Skeletal muscle satellite cell (primary cell): ENCODE data around the gene RAPGEF5.

Source experiments
- H3K27me3 ChIP-seq: 2 replicates; pipeline ENCODE4 v1.7.0; 2013; ENCODE audit warnings: low read length; ENCODE audit not compliant: control insufficient read depth, insufficient read depth
- H3K36me3 ChIP-seq: 2 replicates; pipeline ENCODE4 v1.7.0; 2013; ENCODE audit warnings: mild to moderate bottlenecking, control low read depth, low read length; ENCODE audit not compliant: insufficient read depth
- H3K4me1 ChIP-seq: 2 replicates; pipeline ENCODE4 v1.7.0; 2013; ENCODE audit warnings: low read length; ENCODE audit not compliant: control insufficient read depth, insufficient read depth
- H3K4me2 ChIP-seq: 2 replicates; pipeline ENCODE4 v1.7.0; 2013; ENCODE audit warnings: mild to moderate bottlenecking, low read length
- H3K4me3 ChIP-seq: 2 replicates; pipeline ENCODE4 v1.7.0; 2013; ENCODE audit warnings: low read length
- H3K9ac ChIP-seq: 2 replicates; pipeline ENCODE4 v1.7.0; 2013; ENCODE audit warnings: mild to moderate bottlenecking, low read depth, low read length, moderate library complexity
- H3K9me3 ChIP-seq: replicated peaks from 2 replicates; pipeline ENCODE4 v1.7.0; 2013; ENCODE audit warnings: mild to moderate bottlenecking, control low read depth, low read length

Gene RAPGEF5

DNA sequence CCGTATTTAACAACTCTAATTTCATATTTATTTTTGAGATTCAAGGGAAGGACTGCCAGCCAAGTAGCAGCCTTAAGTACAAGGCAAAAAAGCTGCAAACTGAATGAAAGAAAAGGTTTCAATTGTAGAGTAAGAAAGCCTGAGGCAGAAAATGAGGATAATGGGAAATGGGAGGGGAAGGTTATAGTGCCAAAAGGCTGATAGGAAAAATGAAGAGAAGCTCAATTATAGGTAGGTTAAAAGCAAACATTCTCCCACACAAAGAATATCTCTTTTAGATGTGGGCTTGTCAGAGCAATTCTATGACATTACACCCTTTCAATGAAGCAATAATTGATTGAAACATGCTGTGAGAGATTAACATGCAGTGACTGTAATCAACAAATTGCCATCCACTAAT lies 175.3 kb downstream of the RAPGEF5 start:
- no peaks in the 10 kb centered on the region for H3K4me1 ChIP-seq
- H3K27me3 ChIP-seq = no peaks in the 10 kb centered on the region
- H3K36me3 ChIP-seq = no peaks in the 10 kb centered on the region
- H3K4me3 ChIP-seq = no peak overlapping the region
- no peak overlapping the region for H3K9ac ChIP-seq
- no peaks in the 10 kb centered on the region for H3K9me3 ChIP-seq
- no peak overlapping the region for H3K4me2 ChIP-seq

DNA sequence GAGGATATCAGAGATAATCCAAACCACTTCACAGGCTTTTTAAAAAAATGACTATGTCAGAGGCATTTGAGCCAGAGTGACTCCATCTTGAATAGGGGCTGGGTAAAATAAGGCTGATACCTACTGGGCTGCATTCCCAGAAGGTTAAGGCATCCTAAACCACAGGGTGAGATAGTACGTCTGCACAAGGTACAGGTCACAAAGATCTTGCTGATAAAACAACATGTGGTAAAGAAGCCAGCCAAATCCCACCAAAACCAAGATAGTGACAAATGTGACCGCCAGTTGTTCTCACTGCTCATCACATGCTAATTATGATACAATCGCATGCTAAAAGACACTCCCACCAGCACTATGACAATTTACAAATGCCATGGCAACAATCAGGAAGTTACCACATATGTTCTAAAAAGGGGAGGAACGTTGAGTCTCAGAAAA lies 177.5 kb downstream of the RAPGEF5 start:
- Histone ChIP-seq H3K9me3 (no peaks in the 10 kb centered on the region), H3K4me2 (no peak overlapping the region), H3K4me3 (no peak overlapping the region), H3K4me1 (no peaks in the 10 kb centered on the region), H3K36me3 (no peaks in the 10 kb centered on the region), H3K27me3 (no peaks in the 10 kb centered on the region), H3K9ac (no peak overlapping the region)

DNA sequence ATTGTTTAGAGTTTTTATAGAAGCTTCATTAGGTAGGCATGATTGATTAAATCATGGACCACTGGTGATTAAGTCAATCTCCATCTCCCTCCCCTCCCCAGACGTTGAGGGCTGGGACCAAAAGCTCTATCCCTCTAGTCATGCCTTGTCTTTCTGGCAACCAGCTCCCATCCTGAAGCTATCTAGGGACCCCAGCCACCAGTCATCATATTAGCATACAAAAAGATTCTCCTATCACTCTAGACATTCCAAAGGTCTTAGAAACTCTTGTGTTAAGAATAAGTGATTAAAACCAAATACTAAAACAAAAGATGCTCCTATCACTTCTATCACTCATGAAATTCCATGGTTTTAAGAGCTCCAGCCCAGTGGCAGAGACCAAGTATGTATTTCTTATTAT lies 178.2 kb downstream of the RAPGEF5 start:
- no peaks in the 10 kb centered on the region for H3K9me3 ChIP-seq
- no peaks in the 10 kb centered on the region for H3K36me3 ChIP-seq
- H3K4me1 ChIP-seq = no peaks in the 10 kb centered on the region
- no peaks in the 10 kb centered on the region for H3K27me3 ChIP-seq
- no peak overlapping the region for H3K4me2 ChIP-seq
- no peak overlapping the region for H3K4me3 ChIP-seq
- no peak overlapping the region for H3K9ac ChIP-seq

DNA sequence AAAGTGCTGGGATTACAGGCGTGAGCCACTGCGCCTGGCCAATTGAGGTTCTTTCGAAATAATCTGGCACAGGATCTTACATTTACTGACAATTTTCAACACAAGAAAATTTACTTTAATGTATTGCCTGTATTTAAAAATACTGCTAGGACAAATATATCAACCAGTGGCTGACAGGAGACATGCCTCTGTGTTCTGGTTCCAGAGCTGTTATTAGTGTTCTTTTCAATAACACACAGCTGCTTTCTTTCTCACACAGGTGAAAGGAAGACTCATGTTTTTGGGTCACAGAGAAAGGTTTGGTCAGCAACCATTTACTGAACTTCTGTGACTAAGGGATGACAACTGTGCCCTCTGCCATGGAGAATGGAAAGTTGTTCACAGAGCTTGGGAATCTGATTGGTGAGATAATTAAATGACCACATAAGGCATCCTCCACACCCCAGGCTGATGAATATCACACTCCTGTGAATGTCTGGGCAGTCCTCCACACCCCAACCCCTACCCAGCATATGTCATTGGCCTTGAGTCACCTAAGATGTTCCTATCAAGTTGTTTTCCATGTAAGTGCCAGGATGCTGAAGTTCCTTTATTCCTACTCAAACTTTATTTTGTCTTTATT lies 180.1 kb downstream of the RAPGEF5 start:
- Histone ChIP-seq H3K4me3 (no peak overlapping the region), H3K4me1 (no peaks in the 10 kb centered on the region), H3K9ac (no peak overlapping the region), H3K27me3 (no peaks in the 10 kb centered on the region), H3K9me3 (no peaks in the 10 kb centered on the region), H3K4me2 (no peak overlapping the region), H3K36me3 (no peaks in the 10 kb centered on the region)

DNA sequence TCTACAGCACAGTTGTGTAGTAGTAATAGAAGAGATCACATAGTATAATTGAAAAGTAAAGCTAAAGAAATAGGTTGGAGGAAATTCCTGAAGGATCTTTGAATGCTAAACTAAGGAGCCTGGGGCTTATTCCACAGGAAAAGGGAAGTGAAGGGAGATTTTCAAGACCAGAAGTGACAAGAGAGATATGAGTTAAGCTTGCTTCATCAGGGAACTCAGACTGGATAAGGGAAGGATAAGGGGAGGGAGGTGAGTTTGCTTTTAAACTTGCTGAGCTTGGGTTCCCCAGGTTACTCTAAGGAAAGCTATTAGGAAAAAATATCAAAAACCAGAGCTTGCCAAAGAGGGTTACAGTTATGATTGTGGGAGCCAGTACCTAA lies 182.4 kb downstream of the RAPGEF5 start:
- Histone ChIP-seq H3K36me3 (no peaks in the 10 kb centered on the region), H3K4me3 (no peak overlapping the region), H3K27me3 (no peaks in the 10 kb centered on the region), H3K9ac (no peak overlapping the region), H3K4me2 (no peak overlapping the region), H3K4me1 (no peaks in the 10 kb centered on the region), H3K9me3 (no peaks in the 10 kb centered on the region)

DNA sequence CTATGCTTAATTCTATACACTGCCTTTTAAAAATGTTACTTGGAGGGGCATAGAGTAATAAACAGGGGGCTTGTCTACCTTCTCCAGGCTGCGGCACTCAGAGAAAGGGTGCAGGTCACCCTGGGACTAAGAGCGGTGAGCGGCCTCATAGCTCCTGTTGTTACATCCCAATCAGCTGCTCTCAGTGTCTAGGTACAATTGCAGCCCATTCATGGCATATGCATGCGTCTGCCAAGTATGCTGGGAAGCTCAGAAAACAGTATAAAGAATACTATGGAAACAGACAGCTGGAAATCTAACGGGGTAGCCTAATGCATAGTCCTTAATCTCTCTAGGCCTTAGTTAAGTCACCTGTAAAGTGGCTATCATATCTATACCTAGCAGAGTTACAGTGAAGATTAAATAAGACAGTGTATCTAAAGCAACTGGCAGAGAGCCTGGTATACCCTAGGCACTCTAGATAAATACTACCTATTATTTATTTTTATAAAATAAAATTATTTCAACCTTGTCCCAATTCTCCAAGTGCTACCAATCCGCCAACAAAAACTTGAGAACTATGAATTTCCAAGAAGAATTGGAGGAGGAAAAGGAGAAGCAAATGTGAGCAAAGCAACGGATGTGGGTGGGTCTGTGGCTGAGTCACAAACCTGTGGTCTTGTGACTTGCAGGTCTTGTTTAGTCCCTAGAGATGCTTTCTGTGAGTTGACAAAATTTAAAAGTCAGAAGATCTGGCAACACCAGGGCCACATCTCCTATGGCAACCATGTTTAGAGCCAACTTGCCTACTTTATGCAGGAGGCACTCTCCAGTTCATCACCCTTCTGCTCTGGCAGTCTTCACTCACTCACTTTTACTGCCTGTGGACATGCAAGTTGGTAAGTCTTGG lies 183.0 kb downstream of the RAPGEF5 start:
- Histone ChIP-seq H3K9ac (no peak overlapping the region), H3K36me3 (no peaks in the 10 kb centered on the region), H3K4me3 (no peak overlapping the region), H3K9me3 (no peaks in the 10 kb centered on the region), H3K4me1 (no peaks in the 10 kb centered on the region), H3K27me3 (no peaks in the 10 kb centered on the region), H3K4me2 (no peak overlapping the region)

DNA sequence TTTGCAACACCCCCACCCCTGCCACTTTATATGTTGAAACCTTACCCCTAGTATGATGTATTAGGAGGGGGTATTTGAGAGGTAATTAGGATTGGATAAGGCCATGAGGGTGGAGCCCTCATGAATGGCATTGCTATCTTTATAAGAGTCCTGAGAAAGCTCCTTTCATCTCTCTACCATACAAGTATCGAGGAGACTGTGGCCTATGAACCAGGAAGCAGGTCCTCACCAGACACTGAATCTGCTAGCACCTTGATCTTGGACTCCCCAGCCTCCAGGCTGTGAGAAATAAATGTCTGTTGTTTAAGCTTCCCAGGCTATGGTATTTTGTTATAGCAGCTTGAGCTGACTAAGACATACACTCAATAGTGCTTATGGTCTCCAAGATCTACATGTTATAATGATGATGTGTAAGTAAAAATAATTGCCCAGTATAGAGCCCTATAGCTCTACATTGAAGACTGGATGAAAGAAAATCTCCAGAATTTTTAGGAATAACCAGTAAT lies 188.8 kb downstream of the RAPGEF5 start:
- no peaks in the 10 kb centered on the region for H3K36me3 ChIP-seq
- no peak overlapping the region for H3K4me3 ChIP-seq
- no peak overlapping the region for H3K9ac ChIP-seq
- no peaks in the 10 kb centered on the region for H3K4me1 ChIP-seq
- H3K9me3 ChIP-seq = no peaks in the 10 kb centered on the region
- H3K27me3 ChIP-seq = no peaks in the 10 kb centered on the region
- no peak overlapping the region for H3K4me2 ChIP-seq

DNA sequence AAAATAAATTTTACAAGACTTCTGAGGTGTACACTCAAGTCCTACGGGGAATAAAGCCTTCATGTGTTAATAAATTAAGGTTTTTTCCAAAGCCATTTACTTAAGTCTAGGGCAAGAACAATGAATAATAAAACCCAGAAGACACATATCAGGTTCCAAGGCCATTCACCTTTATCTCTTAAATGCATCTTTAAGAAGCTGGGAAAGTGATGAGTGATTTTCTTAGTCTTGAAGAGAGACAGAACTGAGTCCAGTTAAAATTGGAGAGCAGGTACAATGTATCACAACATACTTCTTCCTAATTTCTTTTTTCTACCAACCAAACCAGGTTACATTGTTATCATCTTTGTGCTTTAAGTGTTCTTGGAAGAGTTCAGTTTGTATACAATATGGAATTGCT lies 189.5 kb downstream of the RAPGEF5 start:
- H3K4me2 ChIP-seq = no peak overlapping the region
- no peak overlapping the region for H3K9ac ChIP-seq
- no peak overlapping the region for H3K4me3 ChIP-seq
- no peaks in the 10 kb centered on the region for H3K4me1 ChIP-seq
- no peaks in the 10 kb centered on the region for H3K27me3 ChIP-seq
- H3K9me3 ChIP-seq = no peaks in the 10 kb centered on the region
- no peaks in the 10 kb centered on the region for H3K36me3 ChIP-seq

DNA sequence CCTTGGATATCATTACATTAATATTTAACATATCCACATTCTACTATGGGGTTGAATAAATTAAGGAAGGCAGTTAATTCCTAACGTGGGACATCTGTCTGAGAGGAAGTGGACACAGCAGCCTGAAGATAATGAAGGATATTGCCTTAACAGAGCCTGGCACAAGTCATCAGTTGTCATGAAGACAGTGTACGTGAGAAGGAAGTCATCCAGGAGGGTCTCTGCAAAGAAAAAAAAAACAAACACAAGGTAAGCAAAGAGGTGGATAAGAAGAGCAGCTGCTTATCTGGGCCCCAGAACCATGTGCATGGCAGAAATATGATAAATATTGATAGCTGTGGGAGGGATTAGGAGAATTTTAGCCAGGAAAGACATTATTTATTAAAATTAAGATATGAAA lies 190.0 kb downstream of the RAPGEF5 start:
- H3K36me3 ChIP-seq = no peaks in the 10 kb centered on the region
- H3K4me3 ChIP-seq = no peak overlapping the region
- no peak overlapping the region for H3K4me2 ChIP-seq
- H3K9me3 ChIP-seq = no peaks in the 10 kb centered on the region
- no peak overlapping the region for H3K9ac ChIP-seq
- H3K4me1 ChIP-seq = no peaks in the 10 kb centered on the region
- H3K27me3 ChIP-seq = no peaks in the 10 kb centered on the region

DNA sequence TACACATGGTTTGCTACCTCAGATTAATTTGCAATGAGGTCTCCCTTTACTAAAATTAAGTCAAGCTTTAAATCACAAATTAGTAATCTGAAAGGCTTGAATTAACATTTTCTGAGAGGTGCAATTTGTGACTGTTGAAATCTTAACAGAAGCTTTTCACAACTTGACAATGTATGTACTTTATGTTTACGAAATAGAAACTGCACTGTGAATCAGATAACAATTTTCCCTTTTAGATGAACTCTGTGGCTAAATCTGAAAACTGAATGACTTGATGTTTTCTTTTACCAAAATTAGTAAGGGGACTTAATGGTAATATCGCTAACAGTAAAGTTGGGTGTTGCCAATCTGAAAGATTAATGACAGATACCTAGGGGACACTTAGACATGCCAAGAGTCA lies 197.6 kb downstream of the RAPGEF5 start:
- Histone ChIP-seq H3K27me3 (no peaks in the 10 kb centered on the region), H3K4me1 (peaks cover 10% of the 10 kb centered on the region), H3K9me3 (no peaks in the 10 kb centered on the region), H3K36me3 (no peaks in the 10 kb centered on the region), H3K9ac (no peak overlapping the region), H3K4me3 (no peak overlapping the region), H3K4me2 (no peak overlapping the region)

DNA sequence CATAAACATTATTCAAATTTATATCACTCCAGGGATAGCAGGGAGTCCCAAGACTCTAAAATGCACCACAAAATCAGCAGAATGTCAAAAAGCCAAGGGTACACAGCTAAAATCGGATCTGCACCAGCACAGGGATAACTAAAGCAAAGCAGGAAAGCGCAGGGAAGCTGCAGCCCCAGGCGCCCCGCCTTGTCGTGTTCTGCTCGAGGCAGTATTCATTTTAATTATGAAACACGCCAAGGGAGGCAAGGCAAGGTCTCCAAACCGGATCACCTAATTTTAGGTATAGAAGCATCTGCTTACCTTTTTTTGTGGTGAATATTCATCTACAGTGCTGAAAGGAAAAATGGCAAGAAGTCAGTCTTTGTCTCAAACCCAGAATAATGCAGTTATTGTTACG lies 199.4 kb downstream of the RAPGEF5 start:
- H3K4me2 ChIP-seq = no peak overlapping the region
- H3K9me3 ChIP-seq = no peaks in the 10 kb centered on the region
- H3K27me3 ChIP-seq = no peaks in the 10 kb centered on the region
- H3K9ac ChIP-seq = no peak overlapping the region
- H3K4me3 ChIP-seq = no peak overlapping the region
- peaks cover 10% of the 10 kb centered on the region for H3K4me1 ChIP-seq
- H3K36me3 ChIP-seq = no peaks in the 10 kb centered on the region

DNA sequence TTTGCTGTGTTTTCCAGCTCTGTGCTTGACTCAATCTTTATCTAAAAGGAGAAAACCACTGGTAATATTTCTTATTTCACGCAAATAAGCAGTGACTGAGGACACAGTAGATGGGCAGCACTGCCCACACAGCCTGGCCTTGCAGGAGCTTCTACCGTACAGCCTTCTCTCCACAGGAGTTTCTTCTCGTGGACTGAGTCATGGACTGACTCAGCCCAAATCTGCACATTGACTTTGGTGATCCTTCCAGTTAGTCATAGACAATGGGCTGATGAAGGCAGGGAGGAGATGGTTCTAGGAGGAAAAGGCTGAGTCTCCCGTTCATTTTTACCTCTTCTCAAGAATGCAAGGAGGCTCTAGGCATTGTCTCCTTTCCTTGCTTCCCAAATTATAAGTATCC lies 200.7 kb downstream of the RAPGEF5 start:
- Histone ChIP-seq H3K4me3 (no peak overlapping the region), H3K4me1 (peaks cover 10% of the 10 kb centered on the region), H3K27me3 (no peaks in the 10 kb centered on the region), H3K36me3 (no peaks in the 10 kb centered on the region), H3K9ac (no peak overlapping the region), H3K4me2 (peak overlapping the region; percentile 15), H3K9me3 (no peaks in the 10 kb centered on the region)
